PC-9 (cell line): ENCODE data around the gene GRM8. TPM values are rescaled to one million over a fixed set of nuclear protein-coding genes. Genes with fewer than 3 reads are reported as not detected.

Source experiments
- BruUV-seq: library from RNA; stranded (reverse); fragments of 400-500 nt; replicated peaks from 2 replicates; lab custom pipeline; 2021; lab: Mats Ljungman, UMichigan
- CTCF ChIA-PET: fragments of 300-600 bp; sonication (Branson Sonifier 250); formaldehyde crosslinking; loops from one replicate; lab custom pipeline; 2022; ENCODE audit warnings: antibody characterized with exemption; lab: Charles Lee
- POLR2A ChIA-PET: fragments of 300-600 bp; sonication (Branson Sonifier 250); formaldehyde crosslinking; loops from one replicate; lab custom pipeline; 2022; ENCODE audit warnings: antibody characterized with exemption; ENCODE audit not compliant: unreplicated experiment; lab: Charles Lee
- DNase-seq, 2 experiments: peaks; one replicate each; pipeline versions ENCODE4 v3.0.0 to v3.0.0-alpha.2; 2015 to 2022; ENCODE audit warnings: mixed read lengths in 1 of 2
- H2AFZ ChIP-seq: fragments of 200-600 bp; sonication (generic); 2 replicates; pipeline ENCODE4 v1.8.1; 2017; ENCODE audit warnings: antibody characterized with exemption
- H3F3A ChIP-seq: fragments of 200-600 bp; sonication (generic); 2 replicates; pipeline ENCODE4 v1.8.1; 2017; ENCODE audit warnings: antibody characterized with exemption, mild to moderate bottlenecking, low read depth; ENCODE audit not compliant: insufficient read depth
- H3K27ac ChIP-seq: fragments of 200-600 bp; sonication (generic); 2 replicates; pipeline ENCODE4 v1.6.1; 2016; ENCODE audit warnings: mixed run types
- H3K27me3 ChIP-seq: fragments of 200-600 bp; sonication (generic); 2 replicates; pipeline ENCODE4 v1.6.1; 2016; ENCODE audit warnings: low read depth, mixed run types; ENCODE audit not compliant: insufficient read depth
- H3K36me3 ChIP-seq: fragments of 200-600 bp; sonication (generic); 2 replicates; pipeline ENCODE4 v1.6.1; 2016; ENCODE audit warnings: low read depth, mixed run types
- H3K4me1 ChIP-seq: fragments of 200-600 bp; sonication (generic); replicated peaks from 2 replicates; pipeline ENCODE4 v1.6.1; 2016; ENCODE audit warnings: mixed run types; ENCODE audit not compliant: insufficient read depth
- H3K4me2 ChIP-seq: fragments of 200-600 bp; sonication (generic); 2 replicates; pipeline ENCODE4 v1.6.1; 2017; ENCODE audit warnings: mixed run types
- H3K4me3 ChIP-seq: fragments of 200-600 bp; sonication (generic); 2 replicates; pipeline ENCODE4 v1.6.1; 2016; ENCODE audit warnings: mixed run types
- H3K79me2 ChIP-seq: fragments of 200-600 bp; sonication (generic); 2 replicates; pipeline ENCODE4 v1.6.1; 2017; ENCODE audit warnings: low read depth, mixed run types
- H3K9me2 ChIP-seq: fragments of 200-600 bp; sonication (generic); 2 replicates; pipeline ENCODE4 v1.8.1; 2017; ENCODE audit warnings: mild to moderate bottlenecking; ENCODE audit not compliant: insufficient read depth
- H3K9me3 ChIP-seq: fragments of 200-600 bp; sonication (generic); 2 replicates; pipeline ENCODE4 v1.8.1; 2016; ENCODE audit warnings: low read depth; ENCODE audit not compliant: insufficient read depth
- H4K20me1 ChIP-seq: fragments of 200-600 bp; sonication (generic); 2 replicates; pipeline ENCODE4 v1.8.1; 2017; ENCODE audit not compliant: insufficient read depth
- EZH2 ChIP-seq: fragments of 200-600 bp; sonication (generic); IDR thresholded peaks from 2 replicates; pipeline ENCODE4 v1.8.0; 2017; ENCODE audit warnings: antibody characterized with exemption, low read depth
- intact Hi-C: fragments of 100-400 bp; cut with micrococcal nuclease; formaldehyde crosslinking; loops from one replicate; pipeline ENCODE4 v1.10.0; 2022; ENCODE audit not compliant: unreplicated experiment
- total RNA-seq: library from RNA; stranded (reverse); gene quantifications from 2 replicates; pipeline ENCODE4 v1.2.3, GENCODE V29; 2021
- TF ChIP-seq, protein P1 (sequence below): fragments of 200-600 bp; sonication (generic); conservative IDR thresholded peaks from 2 replicates; pipeline ENCODE4 v1.6.1; 2017; ENCODE audit warnings: mixed run types, antibody characterized with exemption, mild to moderate bottlenecking, moderate library complexity

The GRM8 gene
- total RNA-seq, 1 experiment from 2014 or later: not detected

DNA sequence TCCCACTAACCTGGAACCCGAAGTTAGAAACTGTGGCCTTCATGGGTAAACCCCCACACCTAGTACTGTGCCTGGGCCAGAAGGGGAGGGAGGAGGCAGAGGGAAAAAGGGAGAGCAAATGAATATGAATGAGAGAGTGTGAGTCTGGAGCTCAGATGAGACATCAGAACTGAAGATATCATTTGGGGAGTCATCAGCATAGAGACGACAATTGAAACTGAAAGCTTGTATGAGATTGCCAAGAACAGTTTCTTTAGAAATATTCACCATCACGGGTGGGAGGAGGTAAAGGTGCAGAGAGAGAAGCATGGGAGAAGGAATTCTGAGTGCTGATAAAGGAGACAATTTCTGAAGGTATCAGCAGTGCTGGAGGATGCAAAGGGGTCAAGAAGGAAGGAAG, 171.2 kb downstream of the GRM8 start:
- H3K4me3 ChIP-seq: no peak overlapping the region
- no TSS peak for BruUV-seq
- intact Hi-C loops: no loop called here
- H3K9me2 ChIP-seq: no peaks in the 10 kb centered on the region
- CTCF ChIA-PET: interaction anchor here (0.6 kb wide), 1 partner anchor 77 kb away, joined by 4 read pairs; no protein-coding TSS in a partner anchor
- no peak overlapping the region for H3K27ac ChIP-seq
- no peaks in the 10 kb centered on the region for H3F3A ChIP-seq
- no peak for DNase-seq
- POLR2A ChIA-PET: no interaction called here
- no peak overlapping the region for H3K4me2 ChIP-seq
- no peaks in the 10 kb centered on the region for H3K79me2 ChIP-seq
- no peak for TF ChIP-seq EZH2
- TF ChIP-seq, protein P1, sequence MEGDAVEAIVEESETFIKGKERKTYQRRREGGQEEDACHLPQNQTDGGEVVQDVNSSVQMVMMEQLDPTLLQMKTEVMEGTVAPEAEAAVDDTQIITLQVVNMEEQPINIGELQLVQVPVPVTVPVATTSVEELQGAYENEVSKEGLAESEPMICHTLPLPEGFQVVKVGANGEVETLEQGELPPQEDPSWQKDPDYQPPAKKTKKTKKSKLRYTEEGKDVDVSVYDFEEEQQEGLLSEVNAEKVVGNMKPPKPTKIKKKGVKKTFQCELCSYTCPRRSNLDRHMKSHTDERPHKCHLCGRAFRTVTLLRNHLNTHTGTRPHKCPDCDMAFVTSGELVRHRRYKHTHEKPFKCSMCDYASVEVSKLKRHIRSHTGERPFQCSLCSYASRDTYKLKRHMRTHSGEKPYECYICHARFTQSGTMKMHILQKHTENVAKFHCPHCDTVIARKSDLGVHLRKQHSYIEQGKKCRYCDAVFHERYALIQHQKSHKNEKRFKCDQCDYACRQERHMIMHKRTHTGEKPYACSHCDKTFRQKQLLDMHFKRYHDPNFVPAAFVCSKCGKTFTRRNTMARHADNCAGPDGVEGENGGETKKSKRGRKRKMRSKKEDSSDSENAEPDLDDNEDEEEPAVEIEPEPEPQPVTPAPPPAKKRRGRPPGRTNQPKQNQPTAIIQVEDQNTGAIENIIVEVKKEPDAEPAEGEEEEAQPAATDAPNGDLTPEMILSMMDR: no peak
- H2AFZ ChIP-seq: no peak overlapping the region
- H4K20me1 ChIP-seq: no peaks in the 10 kb centered on the region
- H3K36me3 ChIP-seq: no peaks in the 10 kb centered on the region
- H3K27me3 ChIP-seq: peaks cover 5% of the 10 kb centered on the region; the same call in 1 of the 2 replicates
- no peaks in the 10 kb centered on the region for H3K4me1 ChIP-seq
- no peaks in the 10 kb centered on the region for H3K9me3 ChIP-seq

DNA sequence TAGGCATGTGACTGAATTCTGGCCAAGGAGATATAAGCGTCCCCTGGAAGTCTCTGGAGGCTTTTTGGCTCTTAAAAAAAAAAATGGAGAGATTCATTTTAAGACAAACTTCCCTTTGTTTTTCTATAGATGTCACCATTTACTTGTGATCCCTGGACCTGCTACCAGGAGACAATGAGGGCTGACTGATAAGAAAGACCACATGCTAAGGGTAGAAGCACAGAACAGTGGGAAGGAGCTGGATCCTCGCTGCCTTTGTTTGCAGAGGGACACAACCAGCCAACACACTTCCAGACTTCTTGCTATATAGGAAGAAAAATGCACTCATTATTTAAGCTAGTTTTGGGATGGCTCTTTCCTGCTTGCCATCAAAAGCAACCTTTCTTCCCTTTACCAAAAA, 172.2 kb downstream of the GRM8 start:
- CTCF ChIA-PET: no interaction called here
- DNase-seq: no peak
- Histone ChIP-seq H3K4me1 (no peaks in the 10 kb centered on the region), H3F3A (no peaks in the 10 kb centered on the region), H3K36me3 (no peaks in the 10 kb centered on the region), H3K9me2 (no peaks in the 10 kb centered on the region), H3K79me2 (no peaks in the 10 kb centered on the region), H3K27me3 (peaks cover 5% of the 10 kb centered on the region; the same call in 1 of the 2 replicates), H3K9me3 (no peaks in the 10 kb centered on the region), H3K27ac (no peak overlapping the region), H3K4me3 (no peak overlapping the region), H2AFZ (no peak overlapping the region), H3K4me2 (no peak overlapping the region), H4K20me1 (no peaks in the 10 kb centered on the region)
- intact Hi-C loops: no loop called here
- POLR2A ChIA-PET: no interaction called here
- BruUV-seq: no TSS peak
- TF ChIP-seq, protein P1: no peak
- TF ChIP-seq EZH2: no peak

DNA sequence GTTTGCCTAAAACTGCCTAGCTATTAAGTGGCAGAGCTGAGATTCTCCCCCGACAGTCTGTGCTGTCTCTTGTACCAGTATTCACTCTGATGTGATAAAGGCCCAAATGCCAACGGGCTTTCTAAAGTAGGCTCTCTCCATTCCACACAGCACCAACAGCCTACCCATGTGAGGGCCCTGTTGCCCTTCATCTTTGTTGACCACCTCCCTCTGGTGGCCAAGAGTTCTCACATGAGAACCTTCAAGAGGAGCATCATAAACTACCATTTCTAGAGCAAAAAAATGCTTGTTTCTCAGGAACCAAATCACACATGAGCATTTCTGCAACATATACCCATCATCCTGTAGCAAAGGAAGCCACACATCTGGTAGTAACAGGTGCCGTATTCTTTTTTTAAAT, 185.8 kb downstream of the GRM8 start:
- no peak overlapping the region for H2AFZ ChIP-seq

More for the DNA sequence above, 185.8 kb downstream of the GRM8 start:
- Histone ChIP-seq H3K36me3 (no peaks in the 10 kb centered on the region), H3K4me1 (no peaks in the 10 kb centered on the region), H4K20me1 (no peaks in the 10 kb centered on the region), H3K4me3 (no peak overlapping the region), H3K4me2 (no peak overlapping the region), H3K27me3 (no peaks in the 10 kb centered on the region), H3K27ac (no peak overlapping the region), H3K79me2 (no peaks in the 10 kb centered on the region), H3K9me2 (no peaks in the 10 kb centered on the region), H3K9me3 (no peaks in the 10 kb centered on the region), H3F3A (no peaks in the 10 kb centered on the region)
- no TSS peak for BruUV-seq
- CTCF ChIA-PET: no interaction called here
- intact Hi-C loops: no loop called here
- POLR2A ChIA-PET: no interaction called here
- TF ChIP-seq, protein P1: no peak; the same call in 1 of the 2 replicates
- TF ChIP-seq EZH2: no peak
- no peak for DNase-seq
